ENCODE data around the gene SLC9A2. TPM values are rescaled to one million over a fixed set of nuclear protein-coding genes. Genes with fewer than 3 reads are reported as not detected.
A peak's percentile ranks its signal among the peaks of the same experiment; 100 is the strongest.

SLC9A2 gene, protein sequence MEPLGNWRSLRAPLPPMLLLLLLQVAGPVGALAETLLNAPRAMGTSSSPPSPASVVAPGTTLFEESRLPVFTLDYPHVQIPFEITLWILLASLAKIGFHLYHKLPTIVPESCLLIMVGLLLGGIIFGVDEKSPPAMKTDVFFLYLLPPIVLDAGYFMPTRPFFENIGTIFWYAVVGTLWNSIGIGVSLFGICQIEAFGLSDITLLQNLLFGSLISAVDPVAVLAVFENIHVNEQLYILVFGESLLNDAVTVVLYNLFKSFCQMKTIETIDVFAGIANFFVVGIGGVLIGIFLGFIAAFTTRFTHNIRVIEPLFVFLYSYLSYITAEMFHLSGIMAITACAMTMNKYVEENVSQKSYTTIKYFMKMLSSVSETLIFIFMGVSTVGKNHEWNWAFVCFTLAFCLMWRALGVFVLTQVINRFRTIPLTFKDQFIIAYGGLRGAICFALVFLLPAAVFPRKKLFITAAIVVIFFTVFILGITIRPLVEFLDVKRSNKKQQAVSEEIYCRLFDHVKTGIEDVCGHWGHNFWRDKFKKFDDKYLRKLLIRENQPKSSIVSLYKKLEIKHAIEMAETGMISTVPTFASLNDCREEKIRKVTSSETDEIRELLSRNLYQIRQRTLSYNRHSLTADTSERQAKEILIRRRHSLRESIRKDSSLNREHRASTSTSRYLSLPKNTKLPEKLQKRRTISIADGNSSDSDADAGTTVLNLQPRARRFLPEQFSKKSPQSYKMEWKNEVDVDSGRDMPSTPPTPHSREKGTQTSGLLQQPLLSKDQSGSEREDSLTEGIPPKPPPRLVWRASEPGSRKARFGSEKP
- polyA plus RNA-seq (2013) = not detected

DNA sequence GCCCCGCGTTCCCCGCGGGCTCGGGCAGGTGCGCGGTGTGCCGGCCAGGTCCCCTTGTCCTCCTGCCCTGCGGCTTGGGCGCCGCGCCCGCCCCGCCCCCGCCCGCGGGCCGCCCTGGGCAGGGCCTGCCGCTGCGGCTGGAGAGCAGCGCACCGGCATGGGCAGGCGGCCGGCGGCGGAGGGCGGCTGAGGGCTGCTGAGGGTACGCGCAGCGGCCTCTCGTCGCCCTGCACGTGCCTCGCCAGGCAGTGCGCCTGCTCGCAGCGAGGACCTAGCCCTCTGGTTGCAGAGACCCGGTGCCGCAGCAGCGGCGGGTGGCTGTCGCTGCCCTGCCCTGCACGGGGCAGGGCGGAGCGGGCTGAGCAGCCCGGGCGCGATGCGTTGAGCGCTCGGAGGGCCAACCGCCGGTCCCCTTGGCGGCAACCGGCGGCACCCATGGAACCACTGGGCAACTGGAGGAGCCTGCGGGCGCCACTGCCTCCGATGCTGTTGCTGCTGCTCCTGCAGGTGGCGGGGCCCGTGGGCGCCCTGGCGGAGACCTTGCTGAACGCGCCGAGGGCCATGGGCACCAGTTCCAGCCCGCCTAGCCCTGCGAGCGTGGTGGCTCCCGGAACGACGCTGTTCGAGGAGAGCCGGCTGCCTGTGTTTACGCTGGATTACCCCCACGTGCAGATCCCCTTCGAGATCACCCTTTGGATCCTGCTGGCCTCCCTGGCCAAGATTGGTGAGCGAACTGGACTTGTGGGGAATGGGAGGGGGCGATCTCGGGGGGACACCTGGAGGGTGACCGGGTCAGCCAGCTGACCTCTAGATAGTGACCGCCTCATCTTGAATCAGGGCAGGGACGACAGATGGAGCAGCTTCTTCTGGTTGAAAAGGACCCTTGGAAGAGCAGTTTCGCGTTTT, at the start of gene SLC9A2:
Gene SLC9A2 (plus strand): TSS at position 140 of the 906 bp plus-strand sequence. CDS start 296 bp downstream, at position 436.
- H3K9me3 ChIP-seq (ENCODE audit: control extremely low read depth in 1 of 5, control insufficient read depth in 4 of 5, insufficient read depth in 2 of 5, low read depth in 1 of 5, low read length in 4 of 5) = no peaks in the 10 kb centered on the region
- H3K27ac ChIP-seq (ENCODE audit: insufficient read depth in 1 of 2, low read depth in 1 of 2, low read length in 2 of 2, poor library complexity in 1 of 2, severe bottlenecking in 2 of 2) = no peak within 1 kb of the TSS
- peak; percentile 16 to 61 (median 46) for DNase-seq
- ChIA-PET CTCF (interaction anchor here (0.9 to 1.3 kb wide), 3 partner anchors 84 to 147 kb away, joined by 3 read pairs; partner anchors contain the start of gene SLC9A4), POLR2A (no interaction called here)
- 5% methylated on average over 60 of the region's 85 CpGs for WGBS (ENCODE audit: insufficient coverage)
- peak within 1 kb of the TSS; percentile 23 to 72 (median 61) for H3K4me3 ChIP-seq (ENCODE audit: control insufficient read depth in 1 of 7, extremely low read depth in 1 of 7, insufficient read depth in 4 of 7, low read depth in 2 of 7, low read length in 6 of 7)
- peaks cover 0 to 21% (median 18%) of the 10 kb centered on the region in 4 experiments for H3K4me1 ChIP-seq (ENCODE audit: control extremely low read depth in 1 of 4, control insufficient read depth in 4 of 4, insufficient read depth in 4 of 4, low read length in 3 of 4)
- no peaks in the 10 kb centered on the region for H3K36me3 ChIP-seq (ENCODE audit: control insufficient read depth in 4 of 4, insufficient read depth in 4 of 4, low read length in 3 of 4)
- peaks cover 16 to 77% (median 41%) of the 10 kb centered on the region in 5 experiments for H3K27me3 ChIP-seq (replicated peaks in 2 of 5; ENCODE audit: control insufficient read depth in 4 of 5, insufficient read depth in 5 of 5, low read length in 4 of 5)

DNA sequence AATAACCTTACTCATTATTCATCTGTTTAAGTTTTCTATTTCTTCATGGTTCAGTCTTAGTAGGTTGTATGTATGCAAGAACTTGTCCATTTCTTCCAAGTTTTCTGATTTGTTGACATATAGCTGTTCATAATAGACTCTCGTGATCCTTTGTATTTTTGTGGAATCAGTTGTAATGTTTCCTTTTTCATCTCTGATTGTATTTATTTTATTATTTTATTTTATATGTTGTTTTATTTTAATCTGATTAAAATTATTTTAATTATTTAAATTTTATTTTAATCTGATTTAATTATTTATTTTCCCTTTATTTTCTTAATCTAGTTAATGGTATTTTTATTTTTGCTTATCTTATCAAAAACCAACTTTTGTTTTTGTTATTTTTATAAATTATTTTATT, 43.5 kb upstream of the SLC9A2 start:
- Histone ChIP-seq H3K27me3 (replicated peaks in 2 of 5; ENCODE audit: control insufficient read depth in 4 of 5, insufficient read depth in 5 of 5, low read length in 4 of 5) (no peaks in the 10 kb centered on the region), H3K9me3 (ENCODE audit: control extremely low read depth in 1 of 5, control insufficient read depth in 4 of 5, insufficient read depth in 2 of 5, low read depth in 1 of 5, low read length in 4 of 5) (peaks cover 0 to 12% (median 1%) of the 10 kb centered on the region in 5 experiments), H3K4me1 (ENCODE audit: control extremely low read depth in 1 of 4, control insufficient read depth in 4 of 4, insufficient read depth in 4 of 4, low read length in 3 of 4) (no peaks in the 10 kb centered on the region), H3K4me3 (ENCODE audit: control insufficient read depth in 1 of 7, extremely low read depth in 1 of 7, insufficient read depth in 4 of 7, low read depth in 2 of 7, low read length in 6 of 7) (no peak overlapping the region), H3K36me3 (ENCODE audit: control insufficient read depth in 4 of 4, insufficient read depth in 4 of 4, low read length in 3 of 4) (no peaks in the 10 kb centered on the region), H3K27ac (ENCODE audit: insufficient read depth in 1 of 2, low read depth in 1 of 2, low read length in 2 of 2, poor library complexity in 1 of 2, severe bottlenecking in 2 of 2) (no peak overlapping the region)
- WGBS (ENCODE audit: insufficient coverage) = no CpG with 5 or more reads among the region's 1 CpG
- CTCF ChIA-PET = no interaction called here
- DNase-seq = no peak
- POLR2A ChIA-PET = no interaction called here

DNA sequence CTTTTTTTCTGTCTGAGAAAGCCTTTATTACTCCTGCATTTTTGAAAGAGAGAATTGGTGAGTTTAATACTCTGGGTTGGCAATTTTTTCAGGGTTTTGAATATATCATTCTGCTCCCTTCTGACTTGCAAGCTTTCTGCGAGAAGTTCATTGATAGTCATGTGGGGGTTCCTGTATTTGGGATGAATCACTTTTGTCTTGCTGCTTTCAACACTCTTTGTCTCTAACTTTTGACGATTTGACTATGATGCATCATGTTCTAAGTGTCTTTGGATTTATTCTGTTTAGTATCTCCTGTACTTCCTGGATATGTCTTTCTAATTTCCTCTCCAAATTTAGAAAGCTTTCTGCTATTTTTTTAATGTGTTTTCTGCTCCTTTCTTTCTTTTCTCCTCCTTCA, 41.0 kb upstream of the SLC9A2 start:
- ChIA-PET CTCF (no interaction called here), POLR2A (no interaction called here)

DNA sequence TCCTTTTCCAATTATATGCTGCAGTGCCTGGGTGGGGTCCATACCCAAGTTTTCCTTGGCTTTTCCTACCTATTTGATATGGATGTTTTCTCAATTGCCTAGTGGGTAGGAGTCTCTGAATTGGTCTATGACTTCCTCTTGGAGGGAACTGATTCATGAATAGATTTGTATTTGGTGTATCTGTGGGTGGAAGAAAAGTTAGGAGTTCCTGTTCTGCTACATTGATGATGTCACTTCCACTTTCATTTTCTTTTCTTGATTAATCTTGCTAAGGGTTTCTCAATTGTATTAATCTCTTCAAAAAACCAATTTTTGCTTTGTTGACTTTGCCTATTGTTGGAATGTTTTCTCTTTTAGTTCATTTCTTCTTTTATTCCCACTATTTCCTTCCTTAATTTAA, 37.4 kb upstream of the SLC9A2 start:
- H3K4me1 ChIP-seq (ENCODE audit: control extremely low read depth in 1 of 4, control insufficient read depth in 4 of 4, insufficient read depth in 4 of 4, low read length in 3 of 4) = peaks cover 0 to 6% (median 0%) of the 10 kb centered on the region in 4 experiments
- H3K9me3 ChIP-seq (ENCODE audit: control extremely low read depth in 1 of 5, control insufficient read depth in 4 of 5, insufficient read depth in 2 of 5, low read depth in 1 of 5, low read length in 4 of 5) = peaks cover 0 to 6% (median 0%) of the 10 kb centered on the region in 5 experiments
- POLR2A ChIA-PET = no interaction called here
- no peaks in the 10 kb centered on the region for H3K36me3 ChIP-seq (ENCODE audit: control insufficient read depth in 4 of 4, insufficient read depth in 4 of 4, low read length in 3 of 4)
- no peak overlapping the region for H3K4me3 ChIP-seq (ENCODE audit: control insufficient read depth in 1 of 7, extremely low read depth in 1 of 7, insufficient read depth in 4 of 7, low read depth in 2 of 7, low read length in 6 of 7)
- no peaks in the 10 kb centered on the region for H3K27me3 ChIP-seq (replicated peaks in 2 of 5; ENCODE audit: control insufficient read depth in 4 of 5, insufficient read depth in 5 of 5, low read length in 4 of 5)
- no peak overlapping the region for H3K27ac ChIP-seq (ENCODE audit: insufficient read depth in 1 of 2, low read depth in 1 of 2, low read length in 2 of 2, poor library complexity in 1 of 2, severe bottlenecking in 2 of 2)
- peak in 2 of 3 donors; percentile 25 to 45 for DNase-seq
- CTCF ChIA-PET = no interaction called here

More for the DNA sequence above, 41.0 kb upstream of the SLC9A2 start:
- Histone ChIP-seq H3K27me3 (replicated peaks in 2 of 5; ENCODE audit: control insufficient read depth in 4 of 5, insufficient read depth in 5 of 5, low read length in 4 of 5) (no peaks in the 10 kb centered on the region), H3K4me3 (ENCODE audit: control insufficient read depth in 1 of 7, extremely low read depth in 1 of 7, insufficient read depth in 4 of 7, low read depth in 2 of 7, low read length in 6 of 7) (no peak overlapping the region), H3K4me1 (ENCODE audit: control extremely low read depth in 1 of 4, control insufficient read depth in 4 of 4, insufficient read depth in 4 of 4, low read length in 3 of 4) (peaks cover 0 to 6% (median 0%) of the 10 kb centered on the region in 4 experiments), H3K36me3 (ENCODE audit: control insufficient read depth in 4 of 4, insufficient read depth in 4 of 4, low read length in 3 of 4) (no peaks in the 10 kb centered on the region), H3K27ac (ENCODE audit: insufficient read depth in 1 of 2, low read depth in 1 of 2, low read length in 2 of 2, poor library complexity in 1 of 2, severe bottlenecking in 2 of 2) (no peak overlapping the region), H3K9me3 (ENCODE audit: control extremely low read depth in 1 of 5, control insufficient read depth in 4 of 5, insufficient read depth in 2 of 5, low read depth in 1 of 5, low read length in 4 of 5) (peaks cover 0 to 12% (median 1%) of the 10 kb centered on the region in 5 experiments)
- WGBS (ENCODE audit: insufficient coverage) = no CpG with 5 or more reads among the region's 2 CpGs
- DNase-seq = no peak

DNA sequence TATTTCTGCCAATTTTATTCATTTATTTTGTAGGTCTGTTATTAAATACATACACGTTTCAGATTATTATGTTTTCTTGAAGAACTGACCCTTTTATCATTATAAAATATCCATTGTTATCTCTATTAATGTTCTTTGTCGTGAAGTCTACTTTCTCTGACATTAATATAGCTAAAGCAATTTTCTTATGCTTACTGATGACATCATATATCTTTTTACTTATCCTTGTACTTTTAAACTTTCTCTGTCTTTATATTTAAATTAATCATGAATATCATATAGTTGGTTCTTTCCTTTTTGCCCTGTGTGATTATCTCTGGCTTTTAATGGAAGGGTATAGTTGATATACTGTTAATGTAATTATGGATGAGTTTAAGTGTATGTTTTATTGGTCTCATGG, 36.5 kb upstream of the SLC9A2 start:
- WGBS (ENCODE audit: insufficient coverage) = no CpG with 5 or more reads among the region's 2 CpGs
- Histone ChIP-seq H3K36me3 (ENCODE audit: control insufficient read depth in 4 of 4, insufficient read depth in 4 of 4, low read length in 3 of 4) (no peaks in the 10 kb centered on the region), H3K4me1 (ENCODE audit: control extremely low read depth in 1 of 4, control insufficient read depth in 4 of 4, insufficient read depth in 4 of 4, low read length in 3 of 4) (peaks cover 0 to 6% (median 0%) of the 10 kb centered on the region in 4 experiments), H3K9me3 (ENCODE audit: control extremely low read depth in 1 of 5, control insufficient read depth in 4 of 5, insufficient read depth in 2 of 5, low read depth in 1 of 5, low read length in 4 of 5) (peaks cover 0 to 6% (median 0%) of the 10 kb centered on the region in 5 experiments), H3K27ac (ENCODE audit: insufficient read depth in 1 of 2, low read depth in 1 of 2, low read length in 2 of 2, poor library complexity in 1 of 2, severe bottlenecking in 2 of 2) (no peak overlapping the region), H3K27me3 (replicated peaks in 2 of 5; ENCODE audit: control insufficient read depth in 4 of 5, insufficient read depth in 5 of 5, low read length in 4 of 5) (no peaks in the 10 kb centered on the region), H3K4me3 (ENCODE audit: control insufficient read depth in 1 of 7, extremely low read depth in 1 of 7, insufficient read depth in 4 of 7, low read depth in 2 of 7, low read length in 6 of 7) (no peak overlapping the region)
- CTCF ChIA-PET = no interaction called here
- no peak for DNase-seq
- POLR2A ChIA-PET = no interaction called here

DNA sequence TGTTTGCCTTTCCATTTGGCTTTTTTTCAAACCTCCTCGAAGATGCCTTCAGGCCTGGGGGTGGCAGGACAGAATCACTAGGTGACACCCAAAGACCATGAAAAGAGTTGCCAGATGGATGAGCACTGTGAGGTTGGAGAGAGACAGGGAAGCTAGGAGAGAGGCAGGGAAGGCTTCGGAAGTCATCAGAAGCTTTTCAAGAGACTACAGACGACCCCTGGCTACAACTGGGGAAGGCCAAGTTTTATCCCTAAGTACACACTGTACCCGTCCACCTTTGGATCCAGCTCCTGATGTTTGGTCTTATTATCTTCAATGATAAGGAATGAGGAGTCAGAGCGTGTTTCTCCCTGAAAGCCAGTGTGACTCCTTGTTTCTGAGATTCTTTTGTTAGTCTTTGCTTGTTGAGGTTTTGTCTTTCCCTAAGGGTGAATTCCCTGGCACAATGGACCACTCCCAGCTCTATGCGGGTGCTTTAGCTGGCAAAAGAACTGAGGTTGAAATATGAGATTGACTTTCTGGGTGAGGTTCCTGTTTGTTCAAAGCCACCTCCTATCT, 33.4 kb upstream of the SLC9A2 start:
- H3K9me3 ChIP-seq (ENCODE audit: control extremely low read depth in 1 of 5, control insufficient read depth in 4 of 5, insufficient read depth in 2 of 5, low read depth in 1 of 5, low read length in 4 of 5) = no peaks in the 10 kb centered on the region
- peaks cover 0 to 6% (median 0%) of the 10 kb centered on the region in 4 experiments for H3K4me1 ChIP-seq (ENCODE audit: control extremely low read depth in 1 of 4, control insufficient read depth in 4 of 4, insufficient read depth in 4 of 4, low read length in 3 of 4)
- H3K27me3 ChIP-seq (replicated peaks in 2 of 5; ENCODE audit: control insufficient read depth in 4 of 5, insufficient read depth in 5 of 5, low read length in 4 of 5) = peaks cover 0 to 4% (median 0%) of the 10 kb centered on the region in 5 experiments
- no peak overlapping the region for H3K4me3 ChIP-seq (ENCODE audit: control insufficient read depth in 1 of 7, extremely low read depth in 1 of 7, insufficient read depth in 4 of 7, low read depth in 2 of 7, low read length in 6 of 7)
- ChIA-PET POLR2A (no interaction called here), CTCF (interaction anchor here (0.9 to 2.5 kb wide), 2 partner anchors 20 to 30 kb away, joined by 4 to 8 read pairs; no protein-coding TSS in a partner anchor)
- H3K36me3 ChIP-seq (ENCODE audit: control insufficient read depth in 4 of 4, insufficient read depth in 4 of 4, low read length in 3 of 4) = no peaks in the 10 kb centered on the region
- no peak overlapping the region for H3K27ac ChIP-seq (ENCODE audit: insufficient read depth in 1 of 2, low read depth in 1 of 2, low read length in 2 of 2, poor library complexity in 1 of 2, severe bottlenecking in 2 of 2)
- WGBS (ENCODE audit: insufficient coverage) = 96% methylated on average over 4 of the region's 6 CpGs
- no peak for DNase-seq
